Uterus (tissue), 2 donors: ENCODE data around the gene ITPR1.

ENCODE experiments used
- CTCF ChIP-seq, 4 experiments: fragments of 200-600 bp in 2 of 4; fragments of 450-650 bp in 2 of 4; sonication (generic) in 2 of 4; IDR thresholded peaks; one replicate each; pipeline ENCODE4 v1.5.1; 2016 to 2019; ENCODE audit warnings: antibody characterized with exemption in 4 of 4, mild to moderate bottlenecking in 2 of 4, moderate library complexity in 1 of 4
- POLR2A ChIP-seq, 2 donors: fragments of 450-650 bp; IDR thresholded peaks; one replicate each; pipeline ENCODE4 v1.6.1; 2016; ENCODE audit warnings: antibody characterized with exemption in 2 of 2, mild to moderate bottlenecking in 1 of 2, moderate library complexity in 1 of 2

- TF ChIP-seq CTCF (IDR thresholded peaks at IDR 0.05) (no peak), POLR2A (IDR thresholded peaks at IDR 0.05) (no peak)
These were observed 89.5 kb downstream of the ITPR1 start for GRCh38 chr3:4582624-4583023.
